ENCODE data around the gene GAR1. TPM values are rescaled to one million over a fixed set of nuclear protein-coding genes. Genes with fewer than 3 reads are reported as not detected.
"Not testable (repeated sequence)": the region's sequence is repeated elsewhere in the genome, so short reads cannot be mapped to it uniquely, and the experiment has no call there.

GAR1 gene
- total RNA-seq, 1 donor from 2014 or later = 2.2 TPM

DNA sequence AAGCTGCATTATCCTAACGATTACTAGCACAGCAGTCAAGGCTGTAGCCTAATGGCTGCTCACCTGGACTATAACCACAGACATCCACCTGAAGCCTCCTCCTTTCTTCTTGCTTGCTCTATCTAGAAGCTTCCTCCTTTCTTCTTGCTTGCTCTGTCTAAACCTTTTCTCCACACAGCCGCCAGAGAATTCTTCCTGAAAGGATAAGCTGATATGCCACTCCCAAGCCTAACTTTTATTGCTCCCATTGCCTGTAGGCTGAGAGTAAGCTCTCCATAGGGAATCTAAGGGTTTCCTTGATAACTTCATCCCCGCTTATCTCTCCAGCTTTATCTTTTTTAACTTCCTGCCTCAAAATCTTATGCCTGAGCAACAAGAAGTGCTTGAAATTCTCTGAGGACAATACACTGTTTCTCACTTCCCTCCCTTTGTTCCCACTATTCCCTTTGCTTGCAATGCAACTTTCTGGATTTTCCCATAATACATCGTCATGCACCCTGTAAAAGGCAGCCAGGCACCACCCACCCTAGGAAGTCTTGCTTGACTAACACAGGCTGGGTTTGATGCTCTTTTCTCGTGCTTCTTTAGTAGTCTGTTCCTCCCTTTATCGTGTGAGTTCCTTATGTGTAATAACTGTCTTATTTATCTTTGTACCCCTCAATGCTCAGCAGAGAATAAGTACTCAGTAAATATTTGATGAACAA is 31.0 kb downstream of the GAR1 start:
- no peak for DNase-seq (ENCODE audit: low read depth in 2 of 2)

GRCh38 chr4:109847896-109848442 is 32.4 kb downstream of the GAR1 start, which contains the start of gene LRIT3:
Gene LRIT3, plus strand, starts transcription at chr4:109848107. Its CDS starts 95 bp downstream, at chr4:109848202.
- no peak for DNase-seq (ENCODE audit: low read depth in 2 of 2)

DNA sequence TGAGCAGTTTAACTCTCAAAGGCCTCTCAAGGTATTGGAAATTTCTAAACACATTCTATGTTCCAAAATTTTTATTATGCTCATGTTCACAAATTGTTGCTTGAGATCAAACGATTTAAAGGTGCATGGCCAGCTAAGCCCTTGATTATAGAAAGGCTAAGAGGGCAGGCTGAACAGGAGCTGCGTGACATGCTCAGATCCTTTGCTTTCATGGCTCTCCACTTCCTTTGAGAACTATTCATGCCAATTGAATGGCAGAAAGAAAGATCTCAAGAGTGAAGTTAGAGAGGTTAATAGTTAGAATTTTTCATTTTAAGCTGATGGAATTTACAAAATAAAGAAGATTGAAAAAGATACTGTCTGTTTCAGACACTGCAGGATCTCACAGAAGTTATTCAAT is 32.9 kb downstream of the GAR1 start:
- no peak for DNase-seq (ENCODE audit: low read depth in 2 of 2)

DNA sequence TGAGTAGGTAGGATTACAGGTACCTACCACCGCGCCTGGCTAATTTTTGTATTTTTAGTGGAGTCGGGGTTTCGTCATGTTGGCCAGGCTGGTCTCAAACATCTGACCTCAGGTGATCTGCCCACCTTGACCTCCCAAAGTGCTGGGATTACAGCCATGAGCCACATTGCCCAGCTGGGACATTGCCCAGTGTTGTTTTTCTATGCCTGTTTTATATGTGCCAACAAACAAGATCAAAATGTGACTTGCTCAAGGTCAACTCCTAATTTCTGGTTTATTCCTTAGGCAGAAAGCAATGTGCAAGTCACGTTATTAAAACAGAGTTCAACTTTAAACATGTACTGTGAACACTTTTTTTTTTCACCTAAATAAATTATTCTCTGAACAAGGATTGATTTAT is 35.0 kb downstream of the GAR1 start:
- DNase-seq (ENCODE audit: low read depth in 2 of 2) = no peak

GRCh38 chr4:109859426-109860300 is 44.1 kb downstream of the GAR1 start:
- DNase-seq (ENCODE audit: low read depth in 2 of 2) = not testable (repeated sequence)

DNA sequence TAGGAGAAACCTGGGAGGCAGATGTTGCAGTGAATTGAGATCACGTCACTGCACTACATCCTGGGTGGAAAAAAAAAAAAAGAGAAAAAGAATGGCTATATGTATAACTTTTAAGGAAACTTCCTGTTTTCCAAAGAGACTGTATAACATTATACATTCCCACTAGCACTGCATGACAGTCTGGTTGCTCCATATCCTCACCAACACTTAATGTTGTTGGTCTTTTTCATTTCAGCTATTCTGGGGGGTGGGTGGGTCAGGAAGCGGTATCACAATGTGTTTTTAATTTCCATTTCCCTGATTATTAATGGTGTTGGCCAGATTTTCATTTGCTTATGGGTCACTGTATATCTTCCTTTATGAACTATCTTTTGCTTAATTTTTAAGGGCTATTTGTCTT is 45.7 kb downstream of the GAR1 start:
- no peak for DNase-seq (ENCODE audit: low read depth in 2 of 2)

GRCh38 chr4:109861916-109862511 is 46.5 kb downstream of the GAR1 start:
- no peak for DNase-seq (ENCODE audit: low read depth in 2 of 2)

DNA sequence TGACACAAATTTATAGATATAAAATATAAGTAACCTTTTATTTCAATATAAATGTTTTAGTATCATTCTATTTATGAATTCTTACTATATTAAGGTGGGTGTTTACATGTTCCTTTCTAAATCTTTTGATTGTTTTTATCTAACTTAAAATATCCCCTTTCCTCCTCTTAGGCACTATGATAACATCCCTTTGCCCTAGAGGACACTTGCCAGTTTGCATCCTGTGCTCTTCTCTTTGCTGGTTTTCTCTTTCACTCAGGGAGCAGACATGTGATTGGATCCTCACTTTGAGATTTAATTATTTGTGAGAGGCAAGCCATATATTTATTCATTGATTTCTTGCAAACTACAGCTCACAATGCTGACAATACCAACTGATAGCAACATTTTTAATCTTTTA is 48.6 kb downstream of the GAR1 start:
- no peak for DNase-seq (ENCODE audit: low read depth in 2 of 2)

GRCh38 chr4:109870061-109870460 is 54.5 kb downstream of the GAR1 start:
- no peak for DNase-seq (ENCODE audit: low read depth in 2 of 2)

GRCh38 chr4:109872065-109872464 is 56.5 kb downstream of the GAR1 start:
- DNase-seq (ENCODE audit: low read depth in 2 of 2) = no peak

DNA sequence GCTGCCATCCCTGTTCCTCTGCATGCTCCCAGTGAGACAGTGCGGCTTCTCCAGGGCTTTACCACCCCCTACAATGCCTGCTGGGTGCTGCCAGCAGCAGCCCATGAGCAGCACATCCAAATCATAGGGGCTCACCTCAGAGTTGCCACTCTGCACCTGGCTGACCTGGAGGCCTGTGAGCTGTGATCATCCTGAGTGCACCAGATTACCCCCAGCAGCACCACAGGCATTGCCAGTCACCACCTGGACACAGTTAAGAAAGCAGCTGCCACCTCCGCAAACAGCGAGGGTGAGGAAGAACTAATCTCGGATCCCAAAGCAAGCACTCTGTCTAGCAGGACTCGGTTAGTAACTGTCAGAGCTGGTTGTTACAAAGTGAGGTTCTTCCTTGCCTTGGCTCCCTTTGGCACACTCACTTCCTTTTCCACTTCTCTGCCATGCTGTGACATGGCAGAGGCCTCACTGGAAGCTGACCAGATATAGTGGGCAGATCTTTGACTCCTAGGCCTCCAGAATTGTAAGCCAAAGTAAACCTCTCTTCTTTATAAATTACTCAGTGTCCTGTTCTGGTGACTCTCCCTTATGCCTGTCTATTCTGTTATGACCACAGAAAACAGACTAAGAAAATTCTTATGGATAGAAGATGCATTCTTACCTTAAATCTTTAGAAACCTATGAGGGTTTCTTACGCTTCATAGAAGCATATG is 57.5 kb downstream of the GAR1 start:
- no peak for DNase-seq (ENCODE audit: low read depth in 2 of 2)

- no peak for DNase-seq (ENCODE audit: low read depth in 2 of 2)
Measured at GRCh38 chr4:109873791-109874514, 58.4 kb downstream of the GAR1 start.

Other genes with a start within 250 kb of the GAR1 start
- 37.3 and 47.5 TPM in 2 replicates for gene CASP6, start 112.3 kb upstream of the GAR1 start, total RNA-seq
- gene PLA2G12A, start 85.7 kb upstream of the GAR1 start, total RNA-seq = 5.7 and 7.7 TPM in 2 replicates
- 26.4 and 38.7 TPM in 2 replicates for gene CFI, start 13.8 kb upstream of the GAR1 start, total RNA-seq
- gene RRH, start 12.2 kb downstream of the GAR1 start, total RNA-seq = under 0.01 TPM in 1 of 2 replicates, not detected in the other
- under 0.01 TPM in 1 of 2 replicates, not detected in the other for gene LRIT3, start 32.3 kb downstream of the GAR1 start, total RNA-seq
- gene EGF, start 97.1 kb downstream of the GAR1 start, total RNA-seq = not detected in 2 replicates

Measured in lung microvascular endothelial cell (primary cell).